HepG2 (cell line): ENCODE measurements around the gene ADCY5.

Experiments used
- CHD2 ChIP-seq: IDR thresholded peaks from 2 replicates; pipeline ENCODE4 v1.6.1; 2011; ENCODE audit warnings: low read depth, low read length, improper control_type of control experiment
- CTCF ChIP-seq: sonication (generic); formaldehyde crosslinking; IDR thresholded peaks from 2 replicates; pipeline ENCODE4 v1.5.0; 2020; ENCODE audit warnings: mild to moderate bottlenecking, missing genetic modification reagents, moderate library complexity
- GABPA ChIP-seq, 2 experiments: IDR thresholded peaks; 2 replicates each; pipeline ENCODE4 v1.6.1; 2011 to 2016; ENCODE audit warnings: low read depth in 2 of 2, low read length in 1 of 2, missing biosample characterization in 1 of 2, missing genetic modification characterization in 1 of 2
- GPN1 ChIP-seq: sonication (generic); formaldehyde crosslinking; IDR thresholded peaks from 2 replicates; pipeline ENCODE4 v1.5.1; 2020; ENCODE audit warnings: missing genetic modification reagents, borderline replicate concordance
- KAT2B ChIP-seq: fragments of 150-350 bp; IDR thresholded peaks from 2 replicates; pipeline ENCODE4 v1.6.1; 2014; ENCODE audit warnings: low read depth, low read length, borderline replicate concordance
- PAX8 ChIP-seq: sonication (generic); formaldehyde crosslinking; IDR thresholded peaks from 2 replicates; pipeline ENCODE4 v1.8.0; 2022; ENCODE audit warnings: mild to moderate bottlenecking, missing genetic modification reagents, borderline replicate concordance
- SIN3A ChIP-seq: IDR thresholded peaks from 2 replicates; pipeline ENCODE4 v1.6.1; 2011; ENCODE audit warnings: low read depth, mild to moderate bottlenecking, control low read depth, low read length, borderline replicate concordance
- SMC3 ChIP-seq: IDR thresholded peaks from 2 replicates; pipeline ENCODE4 v1.6.1; 2011; ENCODE audit warnings: low read length, improper control_type of control experiment
- ZNF207 ChIP-seq: fragments of 450-650 bp; IDR thresholded peaks from 2 replicates; pipeline ENCODE4 v1.6.1; 2016; ENCODE audit warnings: antibody characterized with exemption, borderline replicate concordance
- ZNF710 ChIP-seq: sonication (generic); formaldehyde crosslinking; IDR thresholded peaks from 2 replicates; pipeline ENCODE4 v1.5.0; 2020; ENCODE audit warnings: mild to moderate bottlenecking, missing genetic modification reagents, borderline replicate concordance
- TF ChIP-seq, protein P1 (sequence below): sonication (generic); formaldehyde crosslinking; IDR thresholded peaks from 2 replicates; pipeline ENCODE4 v1.4.0; 2020; ENCODE audit warnings: missing genetic modification reagents

DNA sequence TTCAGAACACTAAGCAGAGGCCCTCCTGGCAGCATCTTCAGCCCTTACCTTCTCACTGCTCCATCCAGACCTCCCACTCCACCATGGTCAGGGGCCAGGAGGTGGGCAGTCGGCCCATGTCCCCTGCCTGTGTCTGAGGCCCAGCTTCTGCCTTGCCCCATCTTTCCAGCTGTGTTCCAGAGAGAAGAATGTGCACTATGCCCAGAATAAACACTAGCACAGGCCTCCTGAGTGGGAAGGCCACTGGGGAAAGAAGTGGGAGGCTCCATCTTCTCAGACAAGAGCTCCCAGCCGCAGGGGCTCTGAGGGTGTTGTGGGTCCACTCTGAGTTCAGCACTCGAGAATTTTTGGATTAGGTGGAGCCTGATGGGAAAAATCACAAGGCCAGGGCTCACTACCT is 44.5 kb downstream of the ADCY5 start:
- TF ChIP-seq, protein P1, sequence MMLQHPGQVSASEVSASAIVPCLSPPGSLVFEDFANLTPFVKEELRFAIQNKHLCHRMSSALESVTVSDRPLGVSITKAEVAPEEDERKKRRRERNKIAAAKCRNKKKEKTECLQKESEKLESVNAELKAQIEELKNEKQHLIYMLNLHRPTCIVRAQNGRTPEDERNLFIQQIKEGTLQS = no peak
- no peak for TF ChIP-seq ZNF710
- TF ChIP-seq GABPA (IDR thresholded peaks at IDR 0.05; ENCODE audit: low read depth, low read length) = no peak
- TF ChIP-seq GABPA (CRISPR knock-in tag; IDR thresholded peaks at IDR 0.05; ENCODE audit: low read depth) = no peak
- TF ChIP-seq KAT2B = no peak
- no peak for TF ChIP-seq CTCF (CRISPR knock-in tag)
- no peak for TF ChIP-seq ZNF207
- no peak for TF ChIP-seq CHD2
- no peak for TF ChIP-seq SIN3A
- no peak for TF ChIP-seq GPN1
- no peak for TF ChIP-seq SMC3
- no peak for TF ChIP-seq PAX8 (CRISPR knock-in tag)
